ENCODE measurements around the gene AOAH.

DNA sequence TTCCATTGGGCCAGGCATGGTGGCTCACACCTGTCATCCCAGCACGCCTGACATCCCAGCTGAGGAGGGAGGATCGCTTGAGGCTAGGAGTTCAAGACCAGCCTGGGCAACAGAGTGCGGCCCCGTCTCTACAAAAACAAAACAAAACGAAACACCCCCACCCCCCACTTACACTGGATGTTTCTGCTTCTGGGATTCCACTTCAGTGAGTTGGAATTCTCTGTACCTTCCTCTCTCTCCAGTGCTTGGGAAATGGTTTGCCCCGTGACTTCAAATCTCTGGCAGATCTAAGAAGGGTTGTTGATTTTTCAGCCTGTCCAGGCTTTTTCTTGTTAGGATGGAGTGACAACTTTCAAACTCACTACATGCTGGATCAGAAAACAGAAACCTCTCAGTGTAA, 227.7 kb downstream of the AOAH start:
- TF ChIP-seq CTCF (IDR thresholded peaks at IDR 0.05) = no peak
- TF ChIP-seq POLR2A (IDR thresholded peaks at IDR 0.05) = no peak

Measured in sigmoid colon (tissue), 3 donors.